ENCODE measurements around the gene SLC10A3. TPM values are rescaled to one million over a fixed set of nuclear protein-coding genes. Genes with fewer than 3 reads are reported as not detected.
"Not testable (repeated sequence)": the region's sequence is repeated elsewhere in the genome, so short reads cannot be mapped to it uniquely, and the experiment has no call there.

SLC10A3 gene
- total RNA-seq, 1 donor from 2014 or later: 17.5 TPM

- Mint-ChIP-seq H3K4me3 (ENCODE audit: low read depth) (no peak overlapping the region), H3K27me3 (ENCODE audit: low read depth) (no peaks in the 10 kb centered on the region), H3K36me3 (ENCODE audit: low read depth) (peaks cover 30% of the 10 kb centered on the region), H3K9me3 (no peaks in the 10 kb centered on the region), H3K4me1 (ENCODE audit: low read depth) (no peaks in the 10 kb centered on the region), H3K27ac (no peak overlapping the region)
- DNase-seq (ENCODE audit: low spot score): no peak
- intact Hi-C loops (cut with micrococcal nuclease): no loop called here
Observed at GRCh38 chrX:154505734-154506133, 15.3 kb upstream of the SLC10A3 start.

GRCh38 chrX:154502989-154503388 lies 12.6 kb upstream of the SLC10A3 start:
- H3K4me1 Mint-ChIP-seq (ENCODE audit: low read depth): no peaks in the 10 kb centered on the region
- no peak overlapping the region for H3K27ac Mint-ChIP-seq
- no peak overlapping the region for H3K4me3 Mint-ChIP-seq (ENCODE audit: low read depth)
- intact Hi-C loops (cut with micrococcal nuclease): no loop called here
- H3K36me3 Mint-ChIP-seq (ENCODE audit: low read depth): peaks cover 14% of the 10 kb centered on the region
- no peak for DNase-seq (ENCODE audit: low spot score)
- no peaks in the 10 kb centered on the region for H3K27me3 Mint-ChIP-seq (ENCODE audit: low read depth)
- H3K9me3 Mint-ChIP-seq: no peaks in the 10 kb centered on the region

GRCh38 chrX:154502098-154502497 lies 11.7 kb upstream of the SLC10A3 start:
- intact Hi-C loops (cut with micrococcal nuclease): no loop called here
- Mint-ChIP-seq H3K27ac (no peak overlapping the region), H3K36me3 (ENCODE audit: low read depth) (peaks cover 14% of the 10 kb centered on the region), H3K4me3 (ENCODE audit: low read depth) (no peak overlapping the region), H3K9me3 (no peaks in the 10 kb centered on the region), H3K27me3 (ENCODE audit: low read depth) (no peaks in the 10 kb centered on the region), H3K4me1 (ENCODE audit: low read depth) (no peaks in the 10 kb centered on the region)
- no peak for DNase-seq (ENCODE audit: low spot score)

- H3K4me3 Mint-ChIP-seq (ENCODE audit: low read depth); H3K4me1 Mint-ChIP-seq (ENCODE audit: low read depth); H3K9me3 Mint-ChIP-seq; H3K27me3 Mint-ChIP-seq (ENCODE audit: low read depth); H3K27ac Mint-ChIP-seq; DNase-seq (ENCODE audit: low spot score); intact Hi-C loops (cut with micrococcal nuclease): not testable (repeated sequence)
- H3K36me3 Mint-ChIP-seq (ENCODE audit: low read depth): peaks cover 11% of the 10 kb centered on the region
Observed at GRCh38 chrX:154501423-154501822, 11.0 kb upstream of the SLC10A3 start.

- H3K9me3 Mint-ChIP-seq: not testable (repeated sequence)
Observed at GRCh38 chrX:154496591-154497137, 6.2 kb upstream of the SLC10A3 start.

GRCh38 chrX:154495472-154495922 lies 5.1 kb upstream of the SLC10A3 start:
- no peak overlapping the region for H3K4me3 Mint-ChIP-seq (ENCODE audit: low read depth)
- no peaks in the 10 kb centered on the region for H3K27me3 Mint-ChIP-seq (ENCODE audit: low read depth)
- intact Hi-C loops (cut with micrococcal nuclease): no loop called here
- H3K9me3 Mint-ChIP-seq: no peaks in the 10 kb centered on the region
- no peak overlapping the region for H3K27ac Mint-ChIP-seq
- H3K4me1 Mint-ChIP-seq (ENCODE audit: low read depth): peaks cover 2% of the 10 kb centered on the region
- no peaks in the 10 kb centered on the region for H3K36me3 Mint-ChIP-seq (ENCODE audit: low read depth)
- DNase-seq (ENCODE audit: low spot score): no peak

More at GRCh38 chrX:154496591-154497137, 6.2 kb upstream of the SLC10A3 start:
- H3K4me1 Mint-ChIP-seq (ENCODE audit: low read depth); H3K4me3 Mint-ChIP-seq (ENCODE audit: low read depth); H3K36me3 Mint-ChIP-seq (ENCODE audit: low read depth); intact Hi-C loops (cut with micrococcal nuclease); H3K27ac Mint-ChIP-seq; DNase-seq (ENCODE audit: low spot score); H3K27me3 Mint-ChIP-seq (ENCODE audit: low read depth): not testable (repeated sequence)

- intact Hi-C loops (cut with micrococcal nuclease): no loop called here
- DNase-seq (ENCODE audit: low spot score): no peak
- H3K4me1 Mint-ChIP-seq (ENCODE audit: low read depth): peaks cover 4% of the 10 kb centered on the region
- H3K27ac Mint-ChIP-seq: no peak overlapping the region
- H3K4me3 Mint-ChIP-seq (ENCODE audit: low read depth): no peak overlapping the region
- no peaks in the 10 kb centered on the region for H3K36me3 Mint-ChIP-seq (ENCODE audit: low read depth)
- H3K9me3 Mint-ChIP-seq: no peaks in the 10 kb centered on the region
- no peaks in the 10 kb centered on the region for H3K27me3 Mint-ChIP-seq (ENCODE audit: low read depth)
Observed at GRCh38 chrX:154494715-154495114, 4.3 kb upstream of the SLC10A3 start.

- Mint-ChIP-seq H3K27me3 (ENCODE audit: low read depth) (no peaks in the 10 kb centered on the region), H3K4me3 (ENCODE audit: low read depth) (peak overlapping the region; percentile 89), H3K36me3 (ENCODE audit: low read depth) (peaks cover 14% of the 10 kb centered on the region), H3K4me1 (ENCODE audit: low read depth) (peaks cover 12% of the 10 kb centered on the region), H3K27ac (peak overlapping the region; percentile 76), H3K9me3 (no peaks in the 10 kb centered on the region)
- no peak for DNase-seq (ENCODE audit: low spot score)
- intact Hi-C loops (cut with micrococcal nuclease): no loop called here
Observed at GRCh38 chrX:154490021-154490413, 412 bp downstream of the SLC10A3 start.

GRCh38 chrX:154489182-154489581 lies 1.2 kb downstream of the SLC10A3 start:
- Mint-ChIP-seq H3K27ac (no peak overlapping the region), H3K9me3 (no peaks in the 10 kb centered on the region), H3K36me3 (ENCODE audit: low read depth) (peaks cover 22% of the 10 kb centered on the region), H3K4me1 (ENCODE audit: low read depth) (peaks cover 12% of the 10 kb centered on the region), H3K27me3 (ENCODE audit: low read depth) (no peaks in the 10 kb centered on the region), H3K4me3 (ENCODE audit: low read depth) (peak overlapping the region; percentile 89)
- intact Hi-C loops (cut with micrococcal nuclease): loop anchor here (5.0 kb wide), 1 partner anchor 43 kb away; no protein-coding TSS in a partner anchor
- no peak for DNase-seq (ENCODE audit: low spot score)

GRCh38 chrX:154488336-154489075 lies 1.9 kb downstream of the SLC10A3 start:
- Mint-ChIP-seq H3K4me1 (ENCODE audit: low read depth) (peaks cover 12% of the 10 kb centered on the region), H3K4me3 (ENCODE audit: low read depth) (no peak overlapping the region), H3K36me3 (ENCODE audit: low read depth) (peaks cover 28% of the 10 kb centered on the region), H3K27me3 (ENCODE audit: low read depth) (no peaks in the 10 kb centered on the region), H3K27ac (no peak overlapping the region), H3K9me3 (no peaks in the 10 kb centered on the region)
- no peak for DNase-seq (ENCODE audit: low spot score)
- intact Hi-C loops (cut with micrococcal nuclease): loop anchor here (5.0 kb wide), 1 partner anchor 44 kb away; no protein-coding TSS in a partner anchor

- Mint-ChIP-seq H3K9me3 (no peaks in the 10 kb centered on the region), H3K36me3 (ENCODE audit: low read depth) (peaks cover 31% of the 10 kb centered on the region), H3K4me1 (ENCODE audit: low read depth) (peaks cover 16% of the 10 kb centered on the region), H3K27ac (no peak overlapping the region), H3K27me3 (ENCODE audit: low read depth) (no peaks in the 10 kb centered on the region), H3K4me3 (ENCODE audit: low read depth) (peak overlapping the region; percentile 77)
- intact Hi-C loops (cut with micrococcal nuclease): loop anchor here (5.0 kb wide), 1 partner anchor 45 kb away; no protein-coding TSS in a partner anchor
- DNase-seq (ENCODE audit: low spot score): no peak
Observed at GRCh38 chrX:154487518-154488290, 2.7 kb downstream of the SLC10A3 start.

- intact Hi-C loops (cut with micrococcal nuclease): loop anchor here (5.0 kb wide), 1 partner anchor 46 kb away; no protein-coding TSS in a partner anchor
- DNase-seq (ENCODE audit: low spot score): peak; percentile 41
- H3K9me3 Mint-ChIP-seq: no peaks in the 10 kb centered on the region
- peak within 1 kb of the TSS; percentile 60 for H3K27ac Mint-ChIP-seq
- H3K36me3 Mint-ChIP-seq (ENCODE audit: low read depth): peaks cover 31% of the 10 kb centered on the region
- peak within 1 kb of the TSS; percentile 77 for H3K4me3 Mint-ChIP-seq (ENCODE audit: low read depth)
- H3K4me1 Mint-ChIP-seq (ENCODE audit: low read depth): peaks cover 16% of the 10 kb centered on the region
- H3K27me3 Mint-ChIP-seq (ENCODE audit: low read depth): no peaks in the 10 kb centered on the region
Observed at GRCh38 chrX:154486396-154487207, 3.8 kb downstream of the SLC10A3 start, which contains the start of gene UBL4A. TSS of gene UBL4A (minus strand) at chrX:154486615. CDS start at chrX:154486584, 31 bp downstream.
